Effector memory CD4-positive, alpha-beta T cell (primary cell): ENCODE data around the gene SMYD3.

Source experiments
- DNase-seq, 3 donors: peaks; one replicate each; pipeline ENCODE4 v3.0.0-alpha.2; 2020
- H3K27ac ChIP-seq: 2 replicates; pipeline ENCODE4 v1.7.0; 2013; ENCODE audit warnings: mild to moderate bottlenecking, low read length, moderate library complexity; ENCODE audit not compliant: insufficient read depth, poor library complexity, severe bottlenecking
- H3K27me3 ChIP-seq: replicated peaks from 2 replicates; pipeline ENCODE4 v1.7.0; 2013; ENCODE audit warnings: mild to moderate bottlenecking, low read length; ENCODE audit not compliant: insufficient read depth, control insufficient read depth, poor library complexity, severe bottlenecking
- H3K36me3 ChIP-seq: 2 replicates; pipeline ENCODE4 v1.7.0; 2013; ENCODE audit warnings: mild to moderate bottlenecking, low read length, moderate library complexity; ENCODE audit not compliant: control insufficient read depth, insufficient read depth
- H3K4me1 ChIP-seq: 2 replicates; pipeline ENCODE4 v1.7.0; 2013; ENCODE audit warnings: low read length, mild to moderate bottlenecking; ENCODE audit not compliant: control insufficient read depth, insufficient read depth, poor library complexity, severe bottlenecking
- H3K4me3 ChIP-seq: 2 replicates; pipeline ENCODE4 v1.7.0; 2013; ENCODE audit warnings: low read length, low read depth, mild to moderate bottlenecking; ENCODE audit not compliant: insufficient read depth, poor library complexity, severe bottlenecking
- H3K9me3 ChIP-seq: 2 replicates; pipeline ENCODE4 v1.7.0; 2013; ENCODE audit warnings: mild to moderate bottlenecking, low read length, moderate library complexity; ENCODE audit not compliant: control insufficient read depth

Gene SMYD3

DNA sequence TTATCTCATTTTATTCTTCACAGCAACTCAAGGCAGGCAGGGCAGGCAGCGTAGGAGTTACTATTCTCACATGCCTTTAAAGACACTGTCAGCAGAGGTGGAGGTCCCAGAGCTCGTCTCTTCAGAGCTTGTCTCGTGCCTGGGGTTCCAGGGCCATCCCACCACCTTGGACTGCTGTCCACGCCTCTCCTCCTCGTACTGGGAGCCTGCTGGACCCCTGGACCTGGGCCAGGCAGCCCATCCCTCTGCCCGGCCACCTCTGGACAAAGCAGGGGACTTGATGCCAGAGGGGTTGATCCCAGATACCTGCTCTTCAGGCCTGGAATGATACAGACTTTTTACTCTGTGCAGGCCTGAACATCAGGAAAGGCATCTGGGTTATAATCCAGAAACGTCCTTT is 805.4 kb downstream of the SMYD3 start:
- Histone ChIP-seq H3K27ac (no peak overlapping the region), H3K4me1 (no peaks in the 10 kb centered on the region), H3K36me3 (no peaks in the 10 kb centered on the region), H3K9me3 (no peaks in the 10 kb centered on the region), H3K27me3 (no peaks in the 10 kb centered on the region), H3K4me3 (no peak overlapping the region)
- no peak for DNase-seq

DNA sequence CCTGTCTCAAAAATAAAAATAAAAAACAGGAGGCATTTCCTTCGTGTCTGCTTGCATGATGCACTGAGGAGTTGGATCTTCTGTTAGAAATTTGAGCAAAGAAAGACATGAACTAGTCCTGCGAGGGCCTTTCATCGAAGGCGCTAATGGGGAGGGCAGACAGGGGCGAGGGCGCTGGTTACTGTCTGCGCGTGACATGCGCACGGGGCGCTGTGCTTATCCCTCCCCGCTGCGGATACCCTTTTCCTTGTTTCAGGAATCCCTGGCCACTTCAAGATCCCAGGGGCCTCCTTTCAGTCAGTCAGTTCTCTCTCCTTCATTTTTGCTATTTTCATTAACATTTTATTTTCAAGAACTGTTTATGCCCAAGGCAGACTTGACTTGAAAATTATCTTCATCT is 806.4 kb downstream of the SMYD3 start:
- no peaks in the 10 kb centered on the region for H3K9me3 ChIP-seq
- no peak for DNase-seq
- H3K27me3 ChIP-seq, result no peaks in the 10 kb centered on the region
- no peaks in the 10 kb centered on the region for H3K36me3 ChIP-seq
- H3K27ac ChIP-seq, result no peak overlapping the region
- H3K4me1 ChIP-seq, result no peaks in the 10 kb centered on the region
- H3K4me3 ChIP-seq, result no peak overlapping the region
